Transverse colon (tissue), 4 donors: Measurements from ENCODE around the gene SEPTIN12. TPM values are rescaled to one million over a fixed set of nuclear protein-coding genes. Genes with fewer than 3 reads are reported as not detected.

ENCODE experiments used
- DNase-seq: peaks from one replicate; pipeline ENCODE4 v3.0.0-alpha.2; 2019
- H3K27ac ChIP-seq, 4 donors: fragments of 200-600 bp; sonication (generic); 2 replicates each; pipeline ENCODE4 v1.5.1; 2016 to 2018; ENCODE audit warnings: inconsistent platforms in 4 of 4
- H3K27me3 ChIP-seq: fragments of 200-600 bp; sonication (generic); 2 replicates; pipeline ENCODE4 v1.5.1; 2017; ENCODE audit warnings: inconsistent platforms
- H3K36me3 ChIP-seq, 4 donors: fragments of 200-600 bp; sonication (generic); 2 replicates each; pipeline ENCODE4 v1.5.1; 2017 to 2019; ENCODE audit warnings: inconsistent platforms in 4 of 4
- H3K4me1 ChIP-seq, 4 donors: fragments of 200-600 bp; sonication (generic); 2 replicates each; pipeline ENCODE4 v1.5.1; 2017 to 2020; ENCODE audit warnings: inconsistent platforms in 4 of 4
- H3K4me3 ChIP-seq, 4 donors: fragments of 200-600 bp; sonication (generic); 1 replicate in 1 of 4; 2 replicates in 3 of 4; pipeline versions ENCODE4 v1.5.1 to v1.6.1; 2017 to 2019; ENCODE audit warnings: inconsistent platforms in 4 of 4
- H3K9me3 ChIP-seq, 2 donors: fragments of 200-600 bp; sonication (generic); 2 replicates each; pipeline ENCODE4 v1.5.1; 2017 to 2019; ENCODE audit warnings: inconsistent platforms in 2 of 2
- CTCF ChIP-seq, 5 experiments: fragments of 200-600 bp in 3 of 5; fragments of 450-650 bp in 2 of 5; sonication (generic) in 3 of 5; IDR thresholded peaks; 1 replicate in 2 of 5; 2 replicates in 3 of 5; pipeline ENCODE4 v1.5.1; 2016 to 2017; ENCODE audit warnings: antibody characterized with exemption in 5 of 5, inconsistent platforms in 3 of 5, mild to moderate bottlenecking in 2 of 5, moderate library complexity in 1 of 5
- EP300 ChIP-seq: sonication (generic); formaldehyde crosslinking; IDR thresholded peaks from one replicate; pipeline ENCODE4 v1.6.1; 2017; ENCODE audit warnings: antibody characterized with exemption, low read depth
- POLR2A ChIP-seq: fragments of 450-650 bp; IDR thresholded peaks from one replicate; pipeline ENCODE4 v1.6.1; 2016; ENCODE audit warnings: antibody characterized with exemption, mild to moderate bottlenecking, moderate library complexity
- POLR2AphosphoS5 ChIP-seq, 3 donors: sonication (generic); formaldehyde crosslinking; IDR thresholded peaks; one replicate each; pipeline ENCODE4 v1.6.1; 2016; ENCODE audit warnings: antibody characterized with exemption in 3 of 3
- WGBS, 2 donors: methylation state at CpG; one replicate each; pipeline ENCODE4 v1.1.5; 2018; ENCODE audit warnings: low coverage in 1 of 2; 5-methylcytosine and 5-hydroxymethylcytosine counted together
- in situ Hi-C, 4 donors: fragments of 200-750 bp; cut with MboI; loops; one replicate each; pipeline versions ENCODE4 v1.15.0 to v1.15.1; 2017; ENCODE audit warnings: low sequenced_read_pairs in 3 of 4, low pct_ligation_motif_present in 1 of 4, low pct_unique_long_range_greater_than_20kb in 1 of 4
- intact Hi-C: fragments of 100-400 bp; cut with DNase I; formaldehyde crosslinking; loops from one replicate; pipeline ENCODE4 v1.15.1; 2023; ENCODE audit warnings: low total_unique reads
- total RNA-seq, 4 donors: library from RNA; depleted of rRNA; stranded (reverse); fragments of >200 nt; gene quantifications; one replicate each; pipeline ENCODE4 v1.1.0, GENCODE V29; 2016

The SEPTIN12 gene
- total RNA-seq, 4 donors from 2014 or later: not detected

- peaks cover 0 to 5% (median 0%) of the 10 kb centered on the region in 4 donors for H3K36me3 ChIP-seq
- 60 to 61% methylated on average over 6 to 7 of the region's 7 CpGs for WGBS, 2 donors
- no peak for DNase-seq
- in situ Hi-C loops: no loop called here
- TF ChIP-seq EP300 (no peak), CTCF (IDR thresholded peaks at IDR 0.05) (no peak), POLR2A (no peak), POLR2AphosphoS5 (IDR thresholded peaks at IDR 0.05) (no peak)
- H3K9me3 ChIP-seq: no peaks in the 10 kb centered on the region
- H3K27me3 ChIP-seq: no peaks in the 10 kb centered on the region
- H3K27ac ChIP-seq: peak overlapping the region; percentile 91 to 96 (median 93)
- peaks cover 11 to 37% (median 26%) of the 10 kb centered on the region in 4 donors for H3K4me1 ChIP-seq
- intact Hi-C loops: loop anchor here (5.0 kb wide), 1 partner anchor 33 kb away; the partner anchor contains the start of gene ROGDI
- peak overlapping the region in 3 of 4 donors; percentile 54 to 93 (median 91) for H3K4me3 ChIP-seq
These were observed 18.9 kb downstream of the SEPTIN12 start for GRCh38 chr16:4769306-4769638.

GRCh38 chr16:4768549-4769305 is 19.4 kb downstream of the SEPTIN12 start:
- Histone ChIP-seq H3K4me1 (peaks cover 11 to 37% (median 26%) of the 10 kb centered on the region in 4 donors), H3K27me3 (no peaks in the 10 kb centered on the region), H3K4me3 (peak overlapping the region; percentile 49 to 93 (median 72)), H3K9me3 (no peaks in the 10 kb centered on the region), H3K27ac (peak overlapping the region; percentile 91 to 96 (median 93)), H3K36me3 (peaks cover 0 to 5% (median 0%) of the 10 kb centered on the region in 4 donors)
- 4 to 13% methylated on average over 14 to 45 of the region's 48 CpGs for WGBS, 2 donors
- intact Hi-C loops (loop anchor here (5.0 kb wide), 1 partner anchor 34 kb away; the partner anchor contains the start of gene ROGDI), in situ Hi-C loops (no loop called here)
- DNase-seq: peak; percentile 99
- TF ChIP-seq CTCF (IDR thresholded peaks at IDR 0.05) (no peak), POLR2AphosphoS5 (IDR thresholded peaks at IDR 0.05) (peak; percentile 95 to 97 (median 95)), POLR2A (peak; percentile 89), EP300 (no peak)

- Histone ChIP-seq H3K4me3 (peak overlapping the region; percentile 16 to 93 (median 82)), H3K36me3 (peaks cover 0 to 5% (median 0%) of the 10 kb centered on the region in 4 donors), H3K27me3 (no peaks in the 10 kb centered on the region), H3K9me3 (no peaks in the 10 kb centered on the region), H3K27ac (peak overlapping the region; percentile 91 to 96 (median 93)), H3K4me1 (peaks cover 11 to 37% (median 26%) of the 10 kb centered on the region in 4 donors)
- intact Hi-C loops: loop anchor here (5.0 kb wide), 1 partner anchor 34 kb away; the partner anchor contains the start of gene ROGDI
- in situ Hi-C loops: no loop called here
- no peak for TF ChIP-seq EP300
- no peak for TF ChIP-seq POLR2A
- TF ChIP-seq CTCF (IDR thresholded peaks at IDR 0.05): no peak
- no peak for TF ChIP-seq POLR2AphosphoS5 (IDR thresholded peaks at IDR 0.05)
- peak; percentile 40 for DNase-seq
- 38 to 42% methylated on average over 6 to 17 of the region's 17 CpGs for WGBS, 2 donors
These were observed 20.1 kb downstream of the SEPTIN12 start for GRCh38 chr16:4767872-4768548.
